AG04450 (cell line): ENCODE data around the gene REXO4. TPM values are rescaled to one million over a fixed set of nuclear protein-coding genes. Genes with fewer than 3 reads are reported as not detected.

ENCODE experiments used
- CTCF ChIA-PET: fragments of 300-600, 350-600 bp; formaldehyde crosslinking; extraction: SDS; loops from one replicate; lab custom pipeline; 2022; ENCODE audit warnings: antibody characterized with exemption, inconsistent platforms; lab: Charles Lee
- POLR2A ChIA-PET: fragments of 350-600 bp; formaldehyde crosslinking; extraction: SDS; loops from one replicate; lab custom pipeline; 2021; ENCODE audit warnings: antibody characterized with exemption, inconsistent platforms; lab: Yijun Ruan, JAX
- DNase-seq: peaks from one replicate; pipeline ENCODE4 v3.0.0-alpha.2; 2011; ENCODE audit warnings: low read depth, low spot score
- H3K27ac ChIP-seq: one replicate; pipeline ENCODE4 v1.5.1; 2012; ENCODE audit warnings: low read depth, low read length, control low read depth
- H3K27me3 ChIP-seq: one replicate; pipeline ENCODE4 v1.6.0; 2012; ENCODE audit warnings: low read length; ENCODE audit not compliant: control insufficient read depth, insufficient read depth
- H3K4me3 ChIP-seq: 2 replicates; pipeline ENCODE4 v1.5.1; 2011; ENCODE audit warnings: mild to moderate bottlenecking, low read depth, low read length, control low read depth
- H3K9me3 ChIP-seq: 2 replicates; pipeline ENCODE4 v1.5.1; 2012; ENCODE audit warnings: low read length; ENCODE audit not compliant: control insufficient read depth, insufficient read depth
- polyA plus RNA-seq: library from polyadenylated mRNA; depleted of rRNA; stranded (reverse); fragments of >200 nt; gene quantifications from 2 replicates; pipeline ENCODE4 v1.2.3, GENCODE V29; 2011
- TF ChIP-seq, protein P1 (sequence below): IDR thresholded peaks from 2 replicates; pipeline ENCODE4 v1.5.1; 2011; ENCODE audit warnings: low read depth, low read length, control low read depth, inconsistent platforms

Gene REXO4
- polyA plus RNA-seq, 1 experiment: 21.0 TPM

GRCh38 chr9:133429214-133429613, 11.4 kb upstream of the REXO4 start:
- TF ChIP-seq, protein P1, sequence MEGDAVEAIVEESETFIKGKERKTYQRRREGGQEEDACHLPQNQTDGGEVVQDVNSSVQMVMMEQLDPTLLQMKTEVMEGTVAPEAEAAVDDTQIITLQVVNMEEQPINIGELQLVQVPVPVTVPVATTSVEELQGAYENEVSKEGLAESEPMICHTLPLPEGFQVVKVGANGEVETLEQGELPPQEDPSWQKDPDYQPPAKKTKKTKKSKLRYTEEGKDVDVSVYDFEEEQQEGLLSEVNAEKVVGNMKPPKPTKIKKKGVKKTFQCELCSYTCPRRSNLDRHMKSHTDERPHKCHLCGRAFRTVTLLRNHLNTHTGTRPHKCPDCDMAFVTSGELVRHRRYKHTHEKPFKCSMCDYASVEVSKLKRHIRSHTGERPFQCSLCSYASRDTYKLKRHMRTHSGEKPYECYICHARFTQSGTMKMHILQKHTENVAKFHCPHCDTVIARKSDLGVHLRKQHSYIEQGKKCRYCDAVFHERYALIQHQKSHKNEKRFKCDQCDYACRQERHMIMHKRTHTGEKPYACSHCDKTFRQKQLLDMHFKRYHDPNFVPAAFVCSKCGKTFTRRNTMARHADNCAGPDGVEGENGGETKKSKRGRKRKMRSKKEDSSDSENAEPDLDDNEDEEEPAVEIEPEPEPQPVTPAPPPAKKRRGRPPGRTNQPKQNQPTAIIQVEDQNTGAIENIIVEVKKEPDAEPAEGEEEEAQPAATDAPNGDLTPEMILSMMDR: no peak
- Histone ChIP-seq H3K9me3 (no peaks in the 10 kb centered on the region), H3K27ac (no peak overlapping the region), H3K4me3 (no peak overlapping the region), H3K27me3 (peaks cover 30% of the 10 kb centered on the region)
- ChIA-PET POLR2A (no interaction called here), CTCF (no interaction called here)
- DNase-seq: no peak

- DNase-seq: no peak
- Histone ChIP-seq H3K27ac (no peak overlapping the region), H3K27me3 (peaks cover 30% of the 10 kb centered on the region), H3K9me3 (no peaks in the 10 kb centered on the region), H3K4me3 (no peak overlapping the region)
- ChIA-PET POLR2A (interaction anchor here (1.1 kb wide), 1 partner anchor 10 kb away, joined by 3 read pairs; no protein-coding TSS in a partner anchor), CTCF (no interaction called here)
- TF ChIP-seq, protein P1: no peak
These were observed 10.8 kb upstream of the REXO4 start for GRCh38 chr9:133428617-133429101.

- no peak overlapping the region for H3K27ac ChIP-seq
- TF ChIP-seq, protein P1: no peak
- CTCF ChIA-PET: interaction anchor here (0.7 kb wide), 1 partner anchor 18 kb away, joined by 3 read pairs; no protein-coding TSS in a partner anchor
- no peaks in the 10 kb centered on the region for H3K9me3 ChIP-seq
- POLR2A ChIA-PET: interaction anchor here (1.1 kb wide), 1 partner anchor 9 kb away, joined by 3 read pairs; no protein-coding TSS in a partner anchor
- DNase-seq: no peak
- no peak overlapping the region for H3K4me3 ChIP-seq
- H3K27me3 ChIP-seq: peaks cover 30% of the 10 kb centered on the region
These were observed 10.0 kb upstream of the REXO4 start for GRCh38 chr9:133427658-133428348.

- CTCF ChIA-PET: no interaction called here
These were observed 8.2 kb upstream of the REXO4 start for GRCh38 chr9:133426011-133426410.

More at GRCh38 chr9:133426011-133426410, 8.2 kb upstream of the REXO4 start:
- POLR2A ChIA-PET: interaction anchor here (0.5 kb wide), 1 partner anchor 53 kb away, joined by 3 read pairs; the partner anchor contains the start of gene SLC2A6
- no peaks in the 10 kb centered on the region for H3K9me3 ChIP-seq
- no peak overlapping the region for H3K27ac ChIP-seq
- TF ChIP-seq, protein P1: no peak
- H3K27me3 ChIP-seq: peaks cover 30% of the 10 kb centered on the region
- no peak for DNase-seq
- no peak overlapping the region for H3K4me3 ChIP-seq
